ENCODE data around the gene PRKD1.

DNA sequence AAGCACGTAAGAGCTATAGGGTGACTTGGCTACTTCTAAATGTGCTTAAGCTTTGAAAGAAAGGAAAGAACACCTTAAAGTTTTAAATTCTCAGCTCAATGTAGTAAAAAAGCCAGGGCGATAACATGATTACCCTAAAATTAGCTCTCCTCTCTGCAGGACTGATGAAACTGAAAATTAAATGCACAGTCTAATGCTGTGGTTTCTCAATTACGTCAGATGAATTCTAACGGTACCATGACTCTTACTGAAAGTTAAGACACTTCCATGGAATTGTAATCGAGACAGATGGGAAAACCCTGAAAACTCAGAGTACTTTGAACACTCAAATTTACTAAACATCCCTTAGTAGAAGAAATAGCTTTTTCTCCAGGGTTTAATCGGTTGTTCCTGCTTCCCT lies 25.9 kb upstream of the PRKD1 start:
- TF ChIP-seq, protein P1, sequence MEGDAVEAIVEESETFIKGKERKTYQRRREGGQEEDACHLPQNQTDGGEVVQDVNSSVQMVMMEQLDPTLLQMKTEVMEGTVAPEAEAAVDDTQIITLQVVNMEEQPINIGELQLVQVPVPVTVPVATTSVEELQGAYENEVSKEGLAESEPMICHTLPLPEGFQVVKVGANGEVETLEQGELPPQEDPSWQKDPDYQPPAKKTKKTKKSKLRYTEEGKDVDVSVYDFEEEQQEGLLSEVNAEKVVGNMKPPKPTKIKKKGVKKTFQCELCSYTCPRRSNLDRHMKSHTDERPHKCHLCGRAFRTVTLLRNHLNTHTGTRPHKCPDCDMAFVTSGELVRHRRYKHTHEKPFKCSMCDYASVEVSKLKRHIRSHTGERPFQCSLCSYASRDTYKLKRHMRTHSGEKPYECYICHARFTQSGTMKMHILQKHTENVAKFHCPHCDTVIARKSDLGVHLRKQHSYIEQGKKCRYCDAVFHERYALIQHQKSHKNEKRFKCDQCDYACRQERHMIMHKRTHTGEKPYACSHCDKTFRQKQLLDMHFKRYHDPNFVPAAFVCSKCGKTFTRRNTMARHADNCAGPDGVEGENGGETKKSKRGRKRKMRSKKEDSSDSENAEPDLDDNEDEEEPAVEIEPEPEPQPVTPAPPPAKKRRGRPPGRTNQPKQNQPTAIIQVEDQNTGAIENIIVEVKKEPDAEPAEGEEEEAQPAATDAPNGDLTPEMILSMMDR (conservative IDR thresholded peaks at IDR 0.05; ENCODE audit: low read length), result no peak
- TF ChIP-seq EZH2phosphoT487 (IDR thresholded peaks at IDR 0.05; ENCODE audit: borderline replicate concordance), result no peak
